ENCODE results near the gene CWC27.
"Not testable (repeated sequence)": the region's sequence is repeated elsewhere in the genome, so short reads cannot be mapped to it uniquely, and the experiment has no call there.

Gene CWC27

DNA sequence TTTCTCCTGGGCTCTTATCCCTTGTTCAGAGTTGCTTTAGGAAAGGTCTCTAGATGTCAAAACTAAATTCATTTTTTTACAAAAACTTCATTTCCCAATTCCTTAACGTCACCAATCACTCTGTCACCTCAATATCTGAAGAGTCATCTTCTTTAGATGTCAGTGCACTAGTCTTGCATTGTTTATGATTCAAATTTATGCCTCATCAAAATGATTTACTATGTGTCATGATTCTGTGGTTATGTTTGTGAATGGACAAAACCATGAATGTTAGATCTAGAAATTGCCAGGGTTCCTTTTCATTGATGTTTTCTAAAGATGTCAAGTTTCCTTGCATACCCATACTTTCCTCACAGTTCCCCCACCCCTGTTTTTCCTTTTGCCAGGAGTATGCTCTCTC, 21.5 kb downstream of the CWC27 start:
- no peak for DNase-seq

DNA sequence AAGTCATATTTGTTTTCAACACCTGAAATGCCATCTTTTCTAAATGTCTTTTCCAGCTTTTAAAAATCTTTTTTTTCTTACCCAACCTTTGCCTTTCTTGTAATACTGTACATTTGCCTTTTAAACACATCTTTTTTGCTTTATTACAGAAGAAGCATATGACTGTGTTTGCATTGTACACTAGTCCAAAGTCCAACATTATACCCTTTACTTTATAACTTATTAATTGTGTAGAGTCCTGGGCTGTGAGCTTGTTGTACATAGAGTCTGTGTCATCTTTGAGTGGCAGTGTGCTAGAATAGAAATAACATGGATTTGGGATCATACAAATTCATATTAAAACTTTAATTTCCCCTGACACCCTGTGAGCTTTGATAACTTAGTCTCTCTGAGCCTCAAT, 23.7 kb downstream of the CWC27 start:
- no peak for DNase-seq

- DNase-seq, result no peak
Observed at GRCh38 chr5:64794053-64794770, 25.5 kb downstream of the CWC27 start.

GRCh38 chr5:64796301-64796700, 27.6 kb downstream of the CWC27 start:
- no peak for DNase-seq

- no peak for DNase-seq
Observed at GRCh38 chr5:64800926-64801325, 32.2 kb downstream of the CWC27 start.

GRCh38 chr5:64806537-64806936, 37.8 kb downstream of the CWC27 start:
- DNase-seq, result no peak

DNA sequence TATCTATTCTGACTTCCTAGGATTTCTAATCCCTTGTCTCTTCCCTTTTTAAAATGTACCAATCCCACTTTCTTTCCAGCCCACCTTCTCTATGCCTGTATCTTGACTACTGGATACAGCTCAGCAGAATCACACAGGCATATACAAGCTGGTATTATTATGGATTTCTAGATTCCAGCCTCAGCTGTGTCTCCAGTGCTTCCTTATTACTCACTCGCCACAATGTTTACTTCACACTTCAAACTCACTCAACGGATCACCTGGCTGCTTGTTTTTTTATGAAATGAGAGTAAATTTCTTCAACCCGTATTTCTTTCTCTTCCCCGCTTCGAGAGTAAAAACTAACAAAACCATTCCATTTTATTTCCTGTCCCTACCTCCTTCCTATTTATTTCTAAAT, 38.8 kb downstream of the CWC27 start:
- no peak for DNase-seq

- no peak for DNase-seq
Observed at GRCh38 chr5:64811050-64811640, 42.4 kb downstream of the CWC27 start.

GRCh38 chr5:64814073-64814472, 45.3 kb downstream of the CWC27 start:
- no peak for DNase-seq

DNA sequence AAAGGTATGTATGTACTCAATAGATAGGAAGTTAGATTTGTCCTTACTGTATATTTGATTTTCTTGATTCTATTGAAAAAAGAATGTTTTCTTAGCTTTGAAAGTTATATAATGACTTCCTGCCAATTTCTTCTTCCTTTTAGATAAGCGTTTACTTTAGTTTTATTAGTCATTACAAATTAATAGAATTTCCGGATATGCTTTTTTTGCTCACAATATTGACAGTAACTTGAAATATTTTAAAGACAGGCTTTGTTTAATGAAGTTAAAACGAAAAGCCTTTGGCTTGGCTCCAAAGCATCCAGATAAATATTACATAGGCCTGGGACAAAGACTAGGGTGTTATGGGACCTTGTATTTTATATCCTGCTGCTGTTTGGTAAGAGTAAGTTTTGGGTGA, 49.5 kb downstream of the CWC27 start:
- DNase-seq, result no peak

- DNase-seq, result not testable (repeated sequence)
Observed at GRCh38 chr5:64819345-64819744, 50.6 kb downstream of the CWC27 start.

- no peak for DNase-seq
Observed at GRCh38 chr5:64822320-64822719, 53.6 kb downstream of the CWC27 start.

DNA sequence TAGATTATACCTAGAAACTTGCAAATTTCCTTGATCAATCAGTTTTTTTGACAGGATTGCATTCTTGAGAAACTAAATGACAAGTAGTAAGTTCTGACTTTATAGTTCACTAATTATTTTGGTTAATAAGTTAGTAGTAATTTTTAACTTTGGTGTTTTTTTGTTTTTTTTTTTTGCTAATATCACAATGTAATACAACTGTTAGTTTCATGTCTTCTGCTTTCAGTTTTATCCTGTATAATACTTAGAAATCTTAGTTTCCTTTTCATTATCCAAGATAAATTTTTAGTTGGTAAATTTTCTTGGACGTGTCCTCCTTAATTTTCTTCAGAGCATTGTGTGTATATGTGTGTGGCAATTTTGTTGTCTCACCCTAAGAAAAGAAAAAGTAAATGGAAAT, 57.8 kb downstream of the CWC27 start:
- no peak for DNase-seq

DNA sequence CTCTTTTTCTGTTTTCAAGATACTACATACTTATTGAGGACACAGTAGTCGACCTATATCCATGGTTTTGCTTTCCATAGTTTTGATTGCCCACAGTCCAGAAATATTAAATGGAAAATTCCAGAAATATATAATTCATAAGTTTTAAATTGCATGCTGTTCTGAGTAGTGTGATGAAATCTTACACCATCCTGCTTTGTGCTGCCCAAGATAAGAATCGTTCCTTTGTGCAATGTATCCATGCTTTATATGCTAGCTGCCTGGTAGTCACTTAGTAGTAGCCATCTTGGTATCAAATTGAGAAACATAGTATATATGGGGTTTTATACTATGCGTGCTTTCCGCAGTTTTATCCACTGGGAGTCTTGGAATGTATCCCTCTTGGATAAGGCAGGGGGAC, 59.0 kb downstream of the CWC27 start:
- no peak for DNase-seq

- not testable (repeated sequence) for DNase-seq
Observed at GRCh38 chr5:64830650-64831049, 61.9 kb downstream of the CWC27 start.

DNA sequence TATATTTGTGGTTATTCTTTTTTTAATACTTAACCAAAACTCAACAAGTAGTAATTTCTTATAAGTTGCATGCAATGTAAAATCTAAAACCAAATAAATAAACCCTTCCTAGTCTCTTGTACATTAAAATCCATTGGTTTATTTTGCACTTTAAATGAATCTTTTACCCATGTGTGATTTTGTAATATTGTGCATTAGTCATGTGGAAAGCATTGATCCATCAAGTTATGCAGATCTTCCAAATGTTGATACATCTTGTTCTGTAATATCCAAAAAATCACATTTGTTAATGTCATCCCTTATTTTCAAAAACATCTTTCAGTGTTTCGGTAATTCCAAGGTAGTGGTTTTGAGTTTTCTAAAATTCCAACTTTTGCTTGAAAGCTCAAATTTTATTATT, 63.3 kb downstream of the CWC27 start:
- DNase-seq, result no peak

GRCh38 chr5:64834037-64834436, 65.3 kb downstream of the CWC27 start:
- no peak for DNase-seq

- DNase-seq, result no peak
Observed at GRCh38 chr5:64834611-64835010, 65.9 kb downstream of the CWC27 start.

- DNase-seq, result no peak
Observed at GRCh38 chr5:64835266-64835665, 66.5 kb downstream of the CWC27 start.

GRCh38 chr5:64836190-64836755, 67.5 kb downstream of the CWC27 start:
- no peak for DNase-seq

DNA sequence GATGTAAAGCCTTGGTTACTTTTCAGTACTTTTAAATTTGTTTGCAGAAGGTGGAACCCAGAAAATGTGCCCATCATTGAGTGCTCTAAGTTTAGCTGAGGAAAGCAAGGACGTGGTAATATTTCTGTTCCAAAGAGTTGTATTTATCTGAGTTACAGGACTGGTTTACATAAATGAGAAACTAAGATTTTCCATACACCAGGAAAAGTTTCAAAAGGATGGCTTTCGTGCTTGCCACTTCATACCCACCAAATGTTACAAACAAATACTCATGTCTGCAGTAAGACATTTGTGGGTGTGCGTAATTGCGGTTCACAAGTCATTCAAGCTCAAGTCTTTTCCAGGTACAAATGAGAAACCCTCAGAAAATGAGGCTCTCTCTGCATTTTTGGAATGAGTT, 68.1 kb downstream of the CWC27 start:
- no peak for DNase-seq

DNA sequence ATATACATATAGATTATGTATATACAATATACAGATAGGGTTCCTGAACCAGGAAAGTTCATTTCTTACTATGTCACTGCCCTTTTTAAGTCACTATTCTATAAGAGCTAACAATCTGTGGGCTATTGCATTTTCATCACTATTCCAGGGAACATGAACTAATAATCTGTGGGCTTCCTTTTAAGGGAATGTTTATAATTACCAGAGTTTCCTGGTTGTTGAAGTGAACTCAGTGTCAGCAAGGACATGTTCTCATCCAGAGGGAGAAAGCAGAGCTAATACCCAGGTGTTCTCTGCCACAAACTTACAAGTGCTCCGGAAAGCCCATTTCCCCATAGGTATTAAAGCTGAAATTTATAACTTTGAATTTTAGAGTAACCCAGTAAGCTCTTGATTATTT, 69.6 kb downstream of the CWC27 start:
- no peak for DNase-seq

DNA sequence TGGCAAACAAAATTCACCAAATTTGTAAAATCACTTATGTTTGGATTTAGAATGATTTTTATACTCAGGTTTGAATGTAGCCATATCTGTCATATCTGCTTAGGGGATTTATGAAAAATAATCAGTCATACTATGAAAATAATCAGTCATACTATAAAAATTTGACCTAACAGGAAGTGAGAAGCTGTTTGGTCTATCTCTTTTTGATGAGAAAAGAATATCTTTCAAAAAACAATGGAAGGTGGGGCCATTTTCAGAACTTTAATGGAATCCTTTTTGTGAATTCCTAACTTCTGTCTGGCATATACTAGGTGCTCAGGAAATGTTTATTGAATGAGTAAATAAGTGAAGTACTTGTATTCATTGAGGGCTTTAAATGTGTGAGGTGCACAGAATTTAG, 70.1 kb downstream of the CWC27 start:
- DNase-seq, result no peak

- no peak for DNase-seq
Observed at GRCh38 chr5:64839936-64840335, 71.2 kb downstream of the CWC27 start.

- no peak for DNase-seq
Observed at GRCh38 chr5:64840958-64841357, 72.2 kb downstream of the CWC27 start.

All from NCI-H2081 treated with DMSO at 0.1 percent for 48 hours (cell line).